Measurements from ENCODE around the gene SIGLEC8. TPM values are rescaled to one million over a fixed set of nuclear protein-coding genes. Genes with fewer than 3 reads are reported as not detected.
A peak's percentile ranks its signal among the peaks of the same experiment; 100 is the strongest.
"Not testable (repeated sequence)": the region's sequence is repeated elsewhere in the genome, so short reads cannot be mapped to it uniquely, and the experiment has no call there.

Gene SIGLEC8
- total RNA-seq, 1 donor from 2014 or later = not detected

DNA sequence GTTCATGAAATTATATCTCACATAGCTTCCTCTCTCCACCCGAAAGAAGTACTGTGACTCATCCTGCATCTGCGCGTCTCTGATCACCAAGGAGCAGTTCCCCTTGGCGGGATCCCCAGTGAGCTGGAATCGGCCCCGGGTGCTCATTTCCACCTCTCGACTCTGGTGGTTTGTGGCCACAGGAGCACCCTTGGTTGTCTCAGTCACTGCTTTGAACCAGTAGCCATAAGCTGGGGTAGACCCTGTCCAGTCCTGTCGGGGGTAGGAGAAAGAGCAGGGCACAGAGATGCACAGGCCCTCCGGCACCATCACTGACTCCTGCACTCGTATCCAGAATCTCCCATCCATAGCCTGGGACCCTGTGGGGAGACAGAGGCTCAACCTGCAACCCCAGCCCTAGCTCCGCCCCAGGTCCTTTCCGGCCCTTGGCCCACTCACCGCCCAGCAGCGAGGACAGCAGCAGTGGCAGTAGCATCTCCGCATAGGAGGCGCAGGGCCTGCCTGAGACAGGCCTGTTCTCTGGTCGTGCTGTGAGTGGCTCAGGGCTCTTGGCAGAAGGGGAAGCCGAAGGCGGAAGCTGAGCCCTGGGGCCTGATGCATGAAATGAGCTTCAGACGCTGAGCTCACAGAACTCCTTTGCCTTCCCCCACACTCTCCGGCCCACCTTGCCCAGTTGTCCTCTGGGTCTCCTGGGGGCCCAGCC, 41.0 kb downstream of the SIGLEC8 start, which contains the start of gene SIGLEC10:
SIGLEC10 (minus strand) TSS at position 536 of the 703 bp plus-strand sequence; CDS start at position 475, 61 bp downstream.
- Mint-ChIP-seq H3K36me3 (ENCODE audit: unreplicated experiment) (no peaks in the 10 kb centered on the region), H3K27me3 (ENCODE audit: unreplicated experiment) (no peaks in the 10 kb centered on the region), H3K4me1 (ENCODE audit: unreplicated experiment) (no peaks in the 10 kb centered on the region), H3K4me3 (ENCODE audit: unreplicated experiment) (no peak within 1 kb of the TSS), H3K9me3 (ENCODE audit: unreplicated experiment) (no peaks in the 10 kb centered on the region), H3K27ac (ENCODE audit: unreplicated experiment) (no peak within 1 kb of the TSS)
- TF ChIP-seq, protein P1, sequence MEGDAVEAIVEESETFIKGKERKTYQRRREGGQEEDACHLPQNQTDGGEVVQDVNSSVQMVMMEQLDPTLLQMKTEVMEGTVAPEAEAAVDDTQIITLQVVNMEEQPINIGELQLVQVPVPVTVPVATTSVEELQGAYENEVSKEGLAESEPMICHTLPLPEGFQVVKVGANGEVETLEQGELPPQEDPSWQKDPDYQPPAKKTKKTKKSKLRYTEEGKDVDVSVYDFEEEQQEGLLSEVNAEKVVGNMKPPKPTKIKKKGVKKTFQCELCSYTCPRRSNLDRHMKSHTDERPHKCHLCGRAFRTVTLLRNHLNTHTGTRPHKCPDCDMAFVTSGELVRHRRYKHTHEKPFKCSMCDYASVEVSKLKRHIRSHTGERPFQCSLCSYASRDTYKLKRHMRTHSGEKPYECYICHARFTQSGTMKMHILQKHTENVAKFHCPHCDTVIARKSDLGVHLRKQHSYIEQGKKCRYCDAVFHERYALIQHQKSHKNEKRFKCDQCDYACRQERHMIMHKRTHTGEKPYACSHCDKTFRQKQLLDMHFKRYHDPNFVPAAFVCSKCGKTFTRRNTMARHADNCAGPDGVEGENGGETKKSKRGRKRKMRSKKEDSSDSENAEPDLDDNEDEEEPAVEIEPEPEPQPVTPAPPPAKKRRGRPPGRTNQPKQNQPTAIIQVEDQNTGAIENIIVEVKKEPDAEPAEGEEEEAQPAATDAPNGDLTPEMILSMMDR (IDR thresholded peaks at IDR 0.05) = no peak
- DNase-seq (ENCODE audit: extremely low spot score, unreplicated experiment) = no peak

GRCh38 chr19:51416422-51416821, 41.8 kb downstream of the SIGLEC8 start:
- H3K9me3 Mint-ChIP-seq (ENCODE audit: unreplicated experiment) = not testable (repeated sequence)

GRCh38 chr19:51415187-51415586, 43.1 kb downstream of the SIGLEC8 start:
- H3K36me3 Mint-ChIP-seq (ENCODE audit: unreplicated experiment) = no peaks in the 10 kb centered on the region
- H3K4me1 Mint-ChIP-seq (ENCODE audit: unreplicated experiment) = no peaks in the 10 kb centered on the region

More at GRCh38 chr19:51416422-51416821, 41.8 kb downstream of the SIGLEC8 start:
- not testable (repeated sequence) for H3K4me1 Mint-ChIP-seq (ENCODE audit: unreplicated experiment); DNase-seq (ENCODE audit: extremely low spot score, unreplicated experiment); H3K27ac Mint-ChIP-seq (ENCODE audit: unreplicated experiment); H3K36me3 Mint-ChIP-seq (ENCODE audit: unreplicated experiment); H3K4me3 Mint-ChIP-seq (ENCODE audit: unreplicated experiment); H3K27me3 Mint-ChIP-seq (ENCODE audit: unreplicated experiment)

GRCh38 chr19:51410950-51411748, 47.1 kb downstream of the SIGLEC8 start:
- Mint-ChIP-seq H3K27me3 (ENCODE audit: unreplicated experiment) (no peaks in the 10 kb centered on the region), H3K4me1 (ENCODE audit: unreplicated experiment) (no peaks in the 10 kb centered on the region), H3K4me3 (ENCODE audit: unreplicated experiment) (no peak overlapping the region), H3K27ac (ENCODE audit: unreplicated experiment) (no peak overlapping the region), H3K36me3 (ENCODE audit: unreplicated experiment) (no peaks in the 10 kb centered on the region), H3K9me3 (ENCODE audit: unreplicated experiment) (peaks cover 3% of the 10 kb centered on the region)
- no peak for DNase-seq (ENCODE audit: extremely low spot score, unreplicated experiment)
- TF ChIP-seq, protein P1 (IDR thresholded peaks at IDR 0.05) = no peak

More at GRCh38 chr19:51415187-51415586, 43.1 kb downstream of the SIGLEC8 start:
- H3K27me3 Mint-ChIP-seq (ENCODE audit: unreplicated experiment) = no peaks in the 10 kb centered on the region
- peaks cover 3% of the 10 kb centered on the region for H3K9me3 Mint-ChIP-seq (ENCODE audit: unreplicated experiment)
- H3K27ac Mint-ChIP-seq (ENCODE audit: unreplicated experiment) = no peak overlapping the region
- TF ChIP-seq, protein P1 (IDR thresholded peaks at IDR 0.05) = no peak
- no peak for DNase-seq (ENCODE audit: extremely low spot score, unreplicated experiment)
- H3K4me3 Mint-ChIP-seq (ENCODE audit: unreplicated experiment) = no peak overlapping the region

- TF ChIP-seq, protein P1 (IDR thresholded peaks at IDR 0.05) = peak; percentile 20
- H3K27ac Mint-ChIP-seq (ENCODE audit: unreplicated experiment) = no peak overlapping the region
- DNase-seq (ENCODE audit: extremely low spot score, unreplicated experiment) = no peak
These were observed 50.6 kb downstream of the SIGLEC8 start for GRCh38 chr19:51407511-51408131.

More at GRCh38 chr19:51407511-51408131, 50.6 kb downstream of the SIGLEC8 start:
- Mint-ChIP-seq H3K4me1 (ENCODE audit: unreplicated experiment) (no peaks in the 10 kb centered on the region), H3K27me3 (ENCODE audit: unreplicated experiment) (no peaks in the 10 kb centered on the region), H3K36me3 (ENCODE audit: unreplicated experiment) (no peaks in the 10 kb centered on the region), H3K4me3 (ENCODE audit: unreplicated experiment) (no peak overlapping the region), H3K9me3 (ENCODE audit: unreplicated experiment) (peaks cover 7% of the 10 kb centered on the region)
